RPMI7951 (cell line): ENCODE results near the gene TRAP1. TPM values are rescaled to one million over a fixed set of nuclear protein-coding genes. Genes with fewer than 3 reads are reported as not detected.
A peak's percentile ranks its signal among the peaks of the same experiment; 100 is the strongest.
"Not testable (repeated sequence)": the region's sequence is repeated elsewhere in the genome, so short reads cannot be mapped to it uniquely, and the experiment has no call there.

Experiments
- DNase-seq: peaks from one replicate; pipeline ENCODE4 v3.0.0-alpha.2; 2012; ENCODE audit warnings: low read depth
- total RNA-seq: library from RNA; depleted of rRNA; stranded (reverse); fragments of >200 nt; shearing (Covaris generic); gene quantifications from 2 replicates; pipeline ENCODE4 v1.2.3, GENCODE V29; 2014; rRNA removed

The TRAP1 gene
- total RNA-seq, 1 experiment from 2014 or later: 48.7 TPM

GRCh38 chr16:3612510-3613466 lies 104.5 kb downstream of the TRAP1 start:
- DNase-seq: no peak

GRCh38 chr16:3611146-3611975 lies 106.0 kb downstream of the TRAP1 start, which contains the start of gene SLX4:
TSS of gene SLX4 (minus strand) at chr16:3611606. CDS start at chr16:3608964, 2,642 bp downstream.
- DNase-seq: peak; percentile 84

GRCh38 chr16:3610698-3611145 lies 106.6 kb downstream of the TRAP1 start:
- no peak for DNase-seq

- no peak for DNase-seq
Measured at GRCh38 chr16:3609895-3610697, 107.2 kb downstream of the TRAP1 start.

GRCh38 chr16:3608976-3609375 lies 108.3 kb downstream of the TRAP1 start:
- DNase-seq: not testable (repeated sequence)

GRCh38 chr16:3608069-3608468 lies 109.3 kb downstream of the TRAP1 start:
- DNase-seq: no peak

Other genes with a start within 250 kb of the TRAP1 start
- gene C16orf90, start 222.0 kb downstream of the TRAP1 start, total RNA-seq: not detected in 2 replicates
- gene CLUAP1, start 216.5 kb downstream of the TRAP1 start, total RNA-seq: 15.5 and 22.1 TPM in 2 replicates
- 0.12 TPM in 1 of 2 replicates, not detected in the other for gene NLRC3, start 140.1 kb downstream of the TRAP1 start, total RNA-seq
- 2.6 and 3.4 TPM in 2 replicates for gene SLX4, start 105.9 kb downstream of the TRAP1 start, total RNA-seq
- 5.1 and 7.4 TPM in 2 replicates for gene DNASE1, start 62.8 kb downstream of the TRAP1 start, total RNA-seq
- 6.5 and 6.8 TPM in 2 replicates for gene CREBBP, start 163.2 kb upstream of the TRAP1 start, total RNA-seq